Epithelial cell of proximal tubule (primary cell): ENCODE measurements around the gene KATNAL1. TPM values are rescaled to one million over a fixed set of nuclear protein-coding genes. Genes with fewer than 3 reads are reported as not detected.

Source experiments
- DNase-seq: peaks from one replicate; pipeline ENCODE4 v3.0.0-alpha.2; 2011; ENCODE audit warnings: low read depth
- H3K4me3 ChIP-seq: 2 replicates; pipeline ENCODE4 v1.5.1; 2011; ENCODE audit warnings: low read depth, mild to moderate bottlenecking, low read length
- total RNA-seq: library from RNA; depleted of rRNA; stranded (reverse); fragments of >200 nt; gene quantifications from 2 replicates; pipeline ENCODE4 v1.2.3, GENCODE V29; 2015
- TF ChIP-seq, protein P1 (sequence below): conservative IDR thresholded peaks from 2 replicates; pipeline ENCODE4 v1.5.1; 2012; ENCODE audit warnings: low read depth, mild to moderate bottlenecking, low read length

KATNAL1 gene
- total RNA-seq, 1 donor from 2014 or later: 14.5 TPM

DNA sequence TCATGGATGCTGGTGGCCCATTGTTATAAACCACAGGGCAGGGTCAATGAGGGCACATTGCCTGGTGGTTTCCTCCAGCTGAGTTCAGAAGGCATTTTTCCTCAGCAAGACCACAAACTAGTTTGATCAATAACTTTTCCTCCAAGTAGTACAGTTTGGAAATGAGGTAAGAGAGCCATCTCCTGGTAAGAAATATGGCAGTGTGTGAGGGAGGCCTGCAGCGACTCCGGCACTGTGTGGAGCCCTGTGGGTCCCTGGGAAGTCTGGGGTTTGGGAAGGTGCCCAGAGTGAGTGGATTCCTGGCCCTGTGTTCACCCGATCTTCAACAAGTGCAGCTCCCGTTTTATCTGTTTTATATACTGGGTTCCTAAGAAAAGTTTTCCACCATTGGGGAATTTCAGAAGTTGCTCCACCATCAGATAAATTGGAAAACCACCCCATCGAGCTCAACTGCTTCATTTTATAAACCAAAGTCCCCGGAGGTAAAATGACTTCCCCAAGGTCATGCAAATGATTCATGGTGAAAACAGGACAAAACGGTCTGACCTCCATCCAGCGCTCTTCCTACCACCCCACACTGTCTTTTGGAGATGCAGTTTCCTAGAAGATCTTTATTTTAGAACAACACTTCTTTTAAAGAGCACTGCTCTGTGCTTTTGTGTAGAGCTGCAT is 148.4 kb downstream of the KATNAL1 start:
- H3K4me3 ChIP-seq: no peak overlapping the region
- peak; percentile 48 for DNase-seq
- TF ChIP-seq, protein P1, sequence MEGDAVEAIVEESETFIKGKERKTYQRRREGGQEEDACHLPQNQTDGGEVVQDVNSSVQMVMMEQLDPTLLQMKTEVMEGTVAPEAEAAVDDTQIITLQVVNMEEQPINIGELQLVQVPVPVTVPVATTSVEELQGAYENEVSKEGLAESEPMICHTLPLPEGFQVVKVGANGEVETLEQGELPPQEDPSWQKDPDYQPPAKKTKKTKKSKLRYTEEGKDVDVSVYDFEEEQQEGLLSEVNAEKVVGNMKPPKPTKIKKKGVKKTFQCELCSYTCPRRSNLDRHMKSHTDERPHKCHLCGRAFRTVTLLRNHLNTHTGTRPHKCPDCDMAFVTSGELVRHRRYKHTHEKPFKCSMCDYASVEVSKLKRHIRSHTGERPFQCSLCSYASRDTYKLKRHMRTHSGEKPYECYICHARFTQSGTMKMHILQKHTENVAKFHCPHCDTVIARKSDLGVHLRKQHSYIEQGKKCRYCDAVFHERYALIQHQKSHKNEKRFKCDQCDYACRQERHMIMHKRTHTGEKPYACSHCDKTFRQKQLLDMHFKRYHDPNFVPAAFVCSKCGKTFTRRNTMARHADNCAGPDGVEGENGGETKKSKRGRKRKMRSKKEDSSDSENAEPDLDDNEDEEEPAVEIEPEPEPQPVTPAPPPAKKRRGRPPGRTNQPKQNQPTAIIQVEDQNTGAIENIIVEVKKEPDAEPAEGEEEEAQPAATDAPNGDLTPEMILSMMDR: peak; percentile 77

DNA sequence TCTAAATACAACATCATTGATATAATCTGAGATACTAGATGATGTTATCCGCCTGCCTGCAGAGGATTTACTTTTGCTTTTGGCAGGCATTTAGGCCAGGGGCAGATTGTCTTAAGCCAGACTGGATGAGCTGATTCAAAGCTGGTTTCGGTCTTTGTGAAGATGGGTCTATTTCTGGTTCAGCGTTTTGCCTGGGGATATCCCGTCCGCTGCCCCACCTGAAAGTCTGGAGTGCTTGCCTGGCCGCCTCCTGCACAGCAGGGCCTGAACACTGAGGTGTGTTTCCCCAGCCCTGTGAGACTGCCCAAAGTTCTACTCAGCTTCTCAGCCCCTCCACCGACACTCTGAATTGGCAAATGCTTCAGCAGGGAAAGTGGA is 149.7 kb downstream of the KATNAL1 start:
- no peak overlapping the region for H3K4me3 ChIP-seq
- TF ChIP-seq, protein P1: no peak
- DNase-seq: no peak

DNA sequence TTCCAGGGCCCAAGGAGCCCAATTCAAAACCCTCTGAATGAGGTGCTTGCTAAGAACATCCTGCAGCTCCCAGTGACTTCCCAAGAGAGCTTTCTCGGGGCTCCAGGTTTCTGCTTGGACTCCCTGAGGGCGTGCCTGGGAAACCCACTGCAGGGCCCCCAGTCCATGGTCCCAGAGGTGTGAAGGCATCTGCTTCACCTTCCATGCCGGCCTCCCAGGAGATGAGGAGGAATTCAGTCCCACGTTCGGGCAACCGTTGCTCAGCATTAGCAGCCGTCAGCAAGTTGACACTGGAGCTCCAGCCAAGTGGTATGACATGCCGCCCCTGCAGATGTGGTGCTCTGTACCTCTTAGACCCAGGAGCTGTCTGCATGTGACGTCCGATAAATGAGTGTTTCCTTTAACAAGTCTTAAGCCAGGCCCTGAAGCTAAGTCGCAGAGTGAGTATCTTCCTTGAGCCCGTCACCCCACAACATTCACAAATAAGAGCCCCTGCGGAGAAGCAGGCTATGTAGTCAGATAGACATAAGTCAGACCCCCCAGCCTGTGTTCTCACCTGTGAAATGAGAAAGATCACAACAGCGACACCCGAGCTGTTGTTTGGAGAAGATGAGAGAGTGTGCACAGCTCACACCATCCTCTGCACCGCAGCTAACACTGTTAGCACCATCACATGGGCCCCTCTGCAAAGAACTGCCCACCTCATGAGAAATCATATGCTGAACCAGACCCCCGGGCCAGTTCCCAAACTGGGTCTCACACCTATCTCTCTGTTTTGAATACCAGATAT is 150.3 kb downstream of the KATNAL1 start:
- TF ChIP-seq, protein P1: no peak
- DNase-seq: no peak
- no peak overlapping the region for H3K4me3 ChIP-seq

DNA sequence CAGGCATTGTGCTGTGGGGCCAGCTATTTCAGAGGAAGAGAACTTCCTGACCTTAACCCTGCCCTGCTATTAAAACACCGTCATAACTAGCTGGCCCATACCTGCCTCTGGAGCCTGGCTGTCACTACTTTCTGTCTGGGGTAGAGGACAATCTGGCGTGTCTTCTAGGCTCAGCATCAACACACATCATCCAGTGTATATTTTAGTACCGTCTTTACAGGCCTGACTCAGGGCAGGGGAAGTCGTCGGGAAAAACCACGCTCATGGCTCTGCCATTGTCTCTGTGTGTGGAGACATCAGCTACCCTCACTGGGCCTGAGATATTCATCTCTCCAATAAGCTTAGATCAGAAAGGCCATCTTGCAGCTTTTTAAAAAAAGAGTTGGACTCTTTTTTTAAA is 151.1 kb downstream of the KATNAL1 start:
- TF ChIP-seq, protein P1: no peak
- no peak for DNase-seq

DNA sequence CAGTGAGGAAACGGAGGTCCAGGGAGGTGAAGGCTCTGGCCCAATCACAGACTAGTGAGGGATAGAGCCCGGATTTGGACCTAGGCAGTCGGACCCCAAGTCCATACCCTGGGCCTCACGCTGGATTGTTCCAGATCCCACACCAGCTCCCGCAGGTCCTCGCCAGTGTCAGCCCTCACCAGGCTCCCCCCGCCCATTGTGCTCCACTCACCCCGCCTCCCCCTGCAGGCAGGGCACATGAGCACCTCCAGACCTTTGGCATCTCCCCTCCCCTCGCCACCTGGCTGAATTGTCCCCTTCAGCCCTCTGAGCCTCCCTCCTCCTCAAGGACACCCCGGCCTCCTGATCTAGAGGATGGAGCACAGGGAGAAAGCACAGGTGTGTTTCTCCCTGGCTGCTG is 152.4 kb downstream of the KATNAL1 start:
- DNase-seq: no peak

More for the DNA sequence above, 151.1 kb downstream of the KATNAL1 start:
- no peak overlapping the region for H3K4me3 ChIP-seq

DNA sequence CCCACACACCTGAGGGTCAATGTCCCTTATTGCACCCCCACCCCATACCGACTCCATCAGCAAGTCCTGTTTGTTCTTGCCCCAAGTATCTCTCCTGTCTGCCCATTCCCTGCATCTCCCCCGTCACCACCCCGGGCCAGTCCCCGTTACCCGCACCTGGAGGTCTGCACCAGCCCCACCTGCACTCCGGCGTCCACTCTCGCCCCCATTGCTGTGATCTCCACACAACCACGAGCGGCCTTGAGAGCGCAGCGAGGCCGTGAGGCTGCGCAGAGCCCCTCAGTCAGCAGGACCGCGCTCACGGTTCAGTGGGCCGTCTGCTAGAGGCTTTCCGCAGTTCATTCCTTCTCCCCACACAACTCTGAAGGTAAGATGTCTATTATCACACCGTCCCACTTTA is 152.8 kb downstream of the KATNAL1 start:
- no peak for DNase-seq
- TF ChIP-seq, protein P1: no peak
- no peak overlapping the region for H3K4me3 ChIP-seq

More for the DNA sequence above, 152.4 kb downstream of the KATNAL1 start:
- TF ChIP-seq, protein P1: no peak
- no peak overlapping the region for H3K4me3 ChIP-seq
